ENCODE results near the gene TMEM259. TPM values are rescaled to one million over a fixed set of nuclear protein-coding genes. Genes with fewer than 3 reads are reported as not detected.

The TMEM259 gene
- total RNA-seq, 1 donor from 2014 or later: 199 TPM

DNA sequence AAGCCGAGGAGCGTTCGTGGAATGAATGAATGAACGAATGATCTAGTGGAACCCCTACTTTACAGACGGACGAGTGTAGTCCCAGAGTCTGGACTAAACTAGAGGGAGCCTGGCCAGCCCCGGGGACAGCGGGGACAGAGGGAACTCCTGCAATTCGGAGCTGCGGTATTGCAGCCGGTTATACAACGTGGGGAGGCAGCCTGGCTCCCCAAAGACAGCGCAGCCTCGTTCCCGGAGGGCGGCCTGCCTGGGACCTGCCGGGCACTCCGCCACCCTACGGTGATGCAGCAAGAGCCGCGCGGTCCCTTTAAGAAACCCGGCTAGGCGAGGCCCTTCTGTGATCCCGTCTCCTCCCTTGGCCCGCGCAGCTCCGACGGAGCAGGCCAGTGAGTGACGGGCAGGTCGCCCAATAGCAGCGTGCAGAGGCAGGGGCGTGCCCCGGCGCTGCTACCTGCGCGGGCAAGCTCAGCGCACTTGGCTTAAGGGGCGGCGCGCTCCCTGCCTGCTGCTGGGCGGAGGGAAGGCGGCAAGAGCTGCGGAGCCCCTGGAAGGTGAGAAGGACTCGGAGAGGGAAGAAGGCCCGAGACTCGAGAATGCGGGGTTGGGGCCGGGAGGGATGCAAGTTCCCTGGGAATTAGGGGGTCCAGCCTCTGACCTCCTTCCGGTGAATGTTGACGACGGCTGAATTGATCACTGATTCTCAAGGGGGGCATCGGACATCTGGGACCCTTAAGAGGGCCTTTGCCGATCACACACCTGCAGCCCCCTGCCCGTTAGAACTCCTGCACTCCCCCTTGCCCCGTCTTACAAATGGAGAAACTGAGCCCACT lies 18.9 kb upstream of the TMEM259 start, which contains the start of gene ABCA7:
TSS of gene ABCA7 (plus strand) at position 462 of the 830 bp plus-strand sequence. CDS start 1,255 bp downstream, outside the sequence.
- peak within 1 kb of the TSS; percentile 82 for H3K4me3 Mint-ChIP-seq (ENCODE audit: low read depth)
- peaks cover 16% of the 10 kb centered on the region for H3K36me3 Mint-ChIP-seq (ENCODE audit: insufficient read depth)
- no peaks in the 10 kb centered on the region for H3K9me3 Mint-ChIP-seq (ENCODE audit: low read depth)
- no peaks in the 10 kb centered on the region for H3K27me3 Mint-ChIP-seq
- peaks cover 7% of the 10 kb centered on the region for H3K4me1 Mint-ChIP-seq (ENCODE audit: low read depth)
- no peak for TF ChIP-seq CTCF (IDR thresholded peaks at IDR 0.05; ENCODE audit: unreplicated experiment)
- peak within 1 kb of the TSS; percentile 95 for H3K27ac Mint-ChIP-seq
- DNase-seq (ENCODE audit: low spot score, unreplicated experiment): peak; percentile 100

DNA sequence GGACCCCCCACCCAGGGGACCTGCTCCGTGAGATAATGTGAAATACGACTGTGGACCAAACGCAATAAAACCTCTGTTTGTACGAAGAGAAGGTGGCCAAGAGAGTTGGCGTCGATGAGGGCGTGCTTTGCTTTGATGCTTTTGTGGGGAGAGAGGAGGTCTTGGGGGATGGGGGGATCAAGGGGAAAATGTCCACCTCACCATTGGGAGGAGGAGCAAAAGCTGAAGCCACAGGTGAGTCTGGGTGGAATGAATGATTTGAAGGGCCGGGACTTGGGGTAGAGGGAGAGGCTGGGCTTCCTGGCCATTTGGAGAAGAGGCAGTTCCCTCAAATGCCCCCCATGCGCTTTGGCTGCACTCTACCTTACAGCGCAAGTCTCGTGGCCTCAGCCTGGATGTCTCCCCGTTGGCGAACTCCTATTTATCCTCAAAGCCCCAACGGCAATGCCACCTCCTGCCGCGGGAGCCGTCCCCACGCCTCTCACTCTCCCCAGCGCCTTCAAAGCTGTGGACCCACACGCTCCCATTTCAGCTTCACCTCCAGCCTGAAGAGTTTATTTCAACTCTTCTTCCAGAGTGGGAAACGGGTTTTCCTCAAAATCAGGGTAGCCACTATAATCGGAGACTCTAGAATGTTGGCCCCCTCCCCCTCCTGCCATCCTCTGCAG lies 18.2 kb upstream of the TMEM259 start:
- Mint-ChIP-seq H3K4me1 (ENCODE audit: low read depth) (peaks cover 7% of the 10 kb centered on the region), H3K36me3 (ENCODE audit: insufficient read depth) (peaks cover 16% of the 10 kb centered on the region), H3K27ac (peak overlapping the region; percentile 65), H3K9me3 (ENCODE audit: low read depth) (no peaks in the 10 kb centered on the region), H3K4me3 (ENCODE audit: low read depth) (no peak overlapping the region), H3K27me3 (no peaks in the 10 kb centered on the region)
- no peak for TF ChIP-seq CTCF (IDR thresholded peaks at IDR 0.05; ENCODE audit: unreplicated experiment)
- DNase-seq (ENCODE audit: low spot score, unreplicated experiment): no peak

DNA sequence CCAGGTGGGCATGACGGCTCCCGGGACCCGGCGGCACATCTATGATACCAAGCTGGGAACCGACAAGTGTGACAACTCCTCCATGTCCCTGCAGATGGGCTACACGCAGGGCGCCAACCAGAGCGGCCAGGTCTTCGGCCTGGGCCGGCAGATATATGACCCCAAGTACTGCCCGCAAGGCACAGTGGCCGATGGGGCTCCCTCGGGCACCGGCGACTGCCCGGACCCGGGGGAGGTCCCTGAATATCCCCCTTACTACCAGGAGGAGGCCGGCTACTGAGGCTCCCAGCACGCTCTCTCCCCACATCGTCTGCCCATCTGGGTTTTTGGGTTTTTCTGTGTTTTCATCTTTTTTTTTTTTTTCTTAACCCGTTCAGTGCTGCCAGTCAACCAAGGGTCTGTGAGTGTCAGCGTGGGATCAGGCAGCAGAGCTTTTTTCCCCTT lies 16.7 kb upstream of the TMEM259 start:
- no peak for DNase-seq (ENCODE audit: low spot score, unreplicated experiment)
- peaks cover 7% of the 10 kb centered on the region for H3K4me1 Mint-ChIP-seq (ENCODE audit: low read depth)
- peak overlapping the region; percentile 73 for H3K27ac Mint-ChIP-seq
- H3K9me3 Mint-ChIP-seq (ENCODE audit: low read depth): no peaks in the 10 kb centered on the region
- peaks cover 18% of the 10 kb centered on the region for H3K36me3 Mint-ChIP-seq (ENCODE audit: insufficient read depth)
- no peak for TF ChIP-seq CTCF (IDR thresholded peaks at IDR 0.05; ENCODE audit: unreplicated experiment)
- H3K27me3 Mint-ChIP-seq: no peaks in the 10 kb centered on the region
- no peak overlapping the region for H3K4me3 Mint-ChIP-seq (ENCODE audit: low read depth)

GRCh38 chr19:1035998-1036621 lies 15.2 kb upstream of the TMEM259 start:
- peaks cover 5% of the 10 kb centered on the region for H3K4me1 Mint-ChIP-seq (ENCODE audit: low read depth)
- peak overlapping the region; percentile 74 for H3K27ac Mint-ChIP-seq
- no peaks in the 10 kb centered on the region for H3K27me3 Mint-ChIP-seq
- no peaks in the 10 kb centered on the region for H3K9me3 Mint-ChIP-seq (ENCODE audit: low read depth)
- TF ChIP-seq CTCF (IDR thresholded peaks at IDR 0.05; ENCODE audit: unreplicated experiment): no peak
- no peak for DNase-seq (ENCODE audit: low spot score, unreplicated experiment)
- H3K4me3 Mint-ChIP-seq (ENCODE audit: low read depth): no peak overlapping the region
- peaks cover 21% of the 10 kb centered on the region for H3K36me3 Mint-ChIP-seq (ENCODE audit: insufficient read depth)

GRCh38 chr19:1032264-1032867 lies 11.4 kb upstream of the TMEM259 start:
- no peaks in the 10 kb centered on the region for H3K27me3 Mint-ChIP-seq
- peaks cover 3% of the 10 kb centered on the region for H3K4me1 Mint-ChIP-seq (ENCODE audit: low read depth)
- no peak for TF ChIP-seq CTCF (IDR thresholded peaks at IDR 0.05; ENCODE audit: unreplicated experiment)
- H3K27ac Mint-ChIP-seq: peak overlapping the region; percentile 56
- H3K4me3 Mint-ChIP-seq (ENCODE audit: low read depth): no peak overlapping the region
- no peaks in the 10 kb centered on the region for H3K9me3 Mint-ChIP-seq (ENCODE audit: low read depth)
- H3K36me3 Mint-ChIP-seq (ENCODE audit: insufficient read depth): peaks cover 17% of the 10 kb centered on the region
- DNase-seq (ENCODE audit: low spot score, unreplicated experiment): no peak

Data from progenitor cell of endocrine pancreas (in vitro differentiated cells).